K562 (cell line): Measurements from ENCODE around the gene KITLG. TPM values are rescaled to one million over a fixed set of nuclear protein-coding genes. Genes with fewer than 3 reads are reported as not detected.

Experiments used
- ATAC-seq: fragments of 200-7000 bp; cut with Tn5 transposase; 3 replicates; pipeline ENCODE4 v1.9.1; 2020; ENCODE audit warnings: moderate library complexity
- BruUV-seq: library from RNA; stranded (reverse); fragments of 400-500 nt; replicated peaks from 2 replicates; lab custom pipeline; 2021; lab: Mats Ljungman, UMichigan
- CTCF ChIA-PET: fragments of 300-600 bp; formaldehyde crosslinking; extraction: SDS; loops from one replicate; lab custom pipeline; 2021; ENCODE audit warnings: low intra/inter-chr PET ratio; lab: Yijun Ruan, JAX
- POLR2A ChIA-PET: fragments of 300-600, 350-650 bp; sonication (Branson Sonifier 250); formaldehyde crosslinking; extraction: SDS; loops from one replicate; lab custom pipeline; 2021; ENCODE audit warnings: antibody characterized with exemption, inconsistent platforms; lab: Yijun Ruan, JAX
- DNase-seq, 4 experiments: peaks; one replicate each; pipeline versions ENCODE4 v3.0.0 to v3.0.0-alpha.2; 2011 to 2018; ENCODE audit warnings: low spot score in 3 of 4, mixed read lengths in 3 of 4; ENCODE audit errors: extremely low read depth in 1 of 4
- FAIRE-seq: peaks from 2 replicates; lab custom pipeline; 2011; peaks lifted over from hg19 to GRCh38; lab: Jason Lieb, UNC
- H2AFZ ChIP-seq: 2 replicates; pipeline ENCODE4 v1.6.0; 2011; ENCODE audit warnings: low read depth, low read length, control low read depth, inconsistent platforms
- H3K27ac ChIP-seq: fragments of 200-600 bp; 3 replicates; pipeline ENCODE4 v1.8.0; 2011; ENCODE audit warnings: low read depth, mild to moderate bottlenecking, control low read depth, inconsistent platforms, low read length, moderate library complexity, mixed read lengths; ENCODE audit errors: extremely low read depth
- H3K27me3 ChIP-seq, 2 experiments: fragments of 300-600 bp in 1 of 2; 2 replicates in 1 of 2; 3 replicates in 1 of 2; pipeline versions ENCODE4 v1.6.0 to v1.8.0; 2011; ENCODE audit warnings: inconsistent platforms in 2 of 2, low read length in 2 of 2, mild to moderate bottlenecking in 1 of 2, mixed read lengths in 1 of 2, moderate library complexity in 1 of 2; ENCODE audit not compliant: control insufficient read depth in 2 of 2, insufficient read depth in 2 of 2
- H3K36me3 ChIP-seq: fragments of 300-600 bp; 3 replicates; pipeline ENCODE4 v1.8.0; 2011; ENCODE audit warnings: mild to moderate bottlenecking, low read length, inconsistent platforms; ENCODE audit not compliant: control insufficient read depth, insufficient read depth
- H3K4me1 ChIP-seq, 2 experiments: fragments of 200-600 bp in 1 of 2; replicated peaks in 1 of 2; 2 replicates in 1 of 2; 3 replicates in 1 of 2; pipeline versions ENCODE4 v1.5.1 to v1.8.0; 2011; ENCODE audit warnings: inconsistent platforms in 2 of 2, low read length in 2 of 2, mild to moderate bottlenecking in 1 of 2, mixed read lengths in 1 of 2, moderate library complexity in 1 of 2; ENCODE audit not compliant: control insufficient read depth in 2 of 2, insufficient read depth in 2 of 2
- H3K4me2 ChIP-seq: 2 replicates; pipeline ENCODE4 v1.6.1; 2011; ENCODE audit warnings: low read length, control low read depth, inconsistent platforms, mixed read lengths; ENCODE audit not compliant: insufficient read depth
- H3K4me3 ChIP-seq: fragments of 200-600 bp; sonication (generic), shearing (Covaris generic); 2 replicates; pipeline ENCODE4 v1.5.1; 2016; ENCODE audit warnings: control low read depth, inconsistent platforms
- H3K79me2 ChIP-seq: fragments of 200-600 bp; 3 replicates; pipeline ENCODE4 v1.8.0; 2011; ENCODE audit warnings: low read length, inconsistent platforms; ENCODE audit not compliant: control insufficient read depth, insufficient read depth
- H3K9ac ChIP-seq, 2 experiments: 2 replicates each; pipeline versions ENCODE4 v1.6.0 to v1.6.1; 2011; ENCODE audit warnings: low read depth in 2 of 2, low read length in 2 of 2, control low read depth in 1 of 2, inconsistent platforms in 1 of 2, mild to moderate bottlenecking in 1 of 2, mixed read lengths in 1 of 2; ENCODE audit not compliant: insufficient read depth in 1 of 2
- H3K9me1 ChIP-seq: one replicate; pipeline ENCODE4 v1.6.0; 2011; ENCODE audit warnings: inconsistent platforms, mild to moderate bottlenecking, low read length, moderate library complexity; ENCODE audit not compliant: control insufficient read depth, insufficient read depth
- H3K9me3 ChIP-seq: replicated peaks from 2 replicates; pipeline ENCODE4 v1.5.1; 2011; ENCODE audit warnings: low read depth, low read length, inconsistent platforms; ENCODE audit not compliant: control insufficient read depth, insufficient read depth
- H4K20me1 ChIP-seq: replicated peaks from 2 replicates; pipeline ENCODE4 v1.6.1; 2011; ENCODE audit warnings: low read length, inconsistent platforms, mixed read lengths; ENCODE audit not compliant: control insufficient read depth, insufficient read depth
- ADNP ChIP-seq: fragments of 200-800 bp; sonication (Bioruptor generic); IDR thresholded peaks from 2 replicates; pipeline ENCODE4 v1.6.1; 2016; ENCODE audit warnings: missing genetic modification characterization, missing compliant biosample characterization
- BCOR ChIP-seq: fragments of 450-650 bp; IDR thresholded peaks from 2 replicates; pipeline ENCODE4 v1.6.1; 2016
- HNRNPK ChIP-seq: fragments of 200-400 bp; formaldehyde crosslinking; IDR thresholded peaks from one replicate; pipeline ENCODE4 v1.6.1; 2018; ENCODE audit warnings: mild to moderate bottlenecking, low read depth, low read length; ENCODE audit not compliant: poor library complexity, severe bottlenecking
- MTA3 ChIP-seq: fragments of 450-650 bp; formaldehyde crosslinking; IDR thresholded peaks from 2 replicates; pipeline ENCODE4 v1.6.1; 2017; ENCODE audit warnings: mild to moderate bottlenecking, borderline replicate concordance
- RBM34 ChIP-seq: fragments of 200-400 bp; formaldehyde crosslinking; IDR thresholded peaks from 2 replicates; pipeline ENCODE4 v1.6.1; 2018; ENCODE audit warnings: low read length, borderline replicate concordance; ENCODE audit not compliant: insufficient read depth
- WGBS: fragments of 100-300 bp; shearing (Covaris generic); methylation state at CpG from one replicate; pipeline ENCODE4 v1.1.6; 2016; ENCODE audit warnings: low coverage, mixed read lengths; ENCODE audit not compliant: insufficient coverage; ENCODE audit errors: missing lambda C conversion rate; 5-methylcytosine and 5-hydroxymethylcytosine counted together
- in situ Hi-C: fragments of 300-500 bp; cut with MboI; formaldehyde crosslinking; loops from 4 replicates; pipeline ENCODE4 v1.15.0; 2018; ENCODE audit warnings: inconsistent platforms, mixed read lengths
- intact Hi-C: fragments of 100-400 bp; cut with micrococcal nuclease; formaldehyde crosslinking; loops from 2 replicates; pipeline ENCODE4 v1.14.2; 2022
- polyA plus RNA-seq, 8 experiments: library from polyadenylated mRNA; depleted of rRNA in 4 of 8; stranded (reverse) in 5 of 8; unstranded in 3 of 8; fragments of >200 nt; fragmentation: Nextera tagmentation in 2 of 8; fragmentation: Illumina TruSeq in 1 of 8; extraction: Ambion mirVana in 2 of 8; extraction: Trizol in 1 of 8; gene quantifications; 2 replicates each; pipeline versions ENCODE4 v1.2.1 to v1.2.3, GENCODE V29; 2011 to 2014; ENCODE audit warnings: inconsistent platforms in 1 of 8, missing spikeins in 1 of 8
- total RNA-seq, 7 experiments: library from RNA; depleted of rRNA in 6 of 7; stranded (reverse); fragments of >200 nt in 6 of 7; fragmentation: Illumina TruSeq in 2 of 7; extraction: Trizol in 2 of 7; gene quantifications; 2 replicates each; pipeline versions ENCODE4 v1.2.1 to v1.2.3, GENCODE V29; 2011 to 2021; ENCODE audit warnings: low replicate concordance in 1 of 7

Gene KITLG
- total and polyA plus RNA-seq, 9 of the 15 experiments (the other 6 are each of a cell fraction or from before 2014, with no cell fraction given): 0.04 to 0.09 (median 0.04) TPM; not detected in 6

DNA sequence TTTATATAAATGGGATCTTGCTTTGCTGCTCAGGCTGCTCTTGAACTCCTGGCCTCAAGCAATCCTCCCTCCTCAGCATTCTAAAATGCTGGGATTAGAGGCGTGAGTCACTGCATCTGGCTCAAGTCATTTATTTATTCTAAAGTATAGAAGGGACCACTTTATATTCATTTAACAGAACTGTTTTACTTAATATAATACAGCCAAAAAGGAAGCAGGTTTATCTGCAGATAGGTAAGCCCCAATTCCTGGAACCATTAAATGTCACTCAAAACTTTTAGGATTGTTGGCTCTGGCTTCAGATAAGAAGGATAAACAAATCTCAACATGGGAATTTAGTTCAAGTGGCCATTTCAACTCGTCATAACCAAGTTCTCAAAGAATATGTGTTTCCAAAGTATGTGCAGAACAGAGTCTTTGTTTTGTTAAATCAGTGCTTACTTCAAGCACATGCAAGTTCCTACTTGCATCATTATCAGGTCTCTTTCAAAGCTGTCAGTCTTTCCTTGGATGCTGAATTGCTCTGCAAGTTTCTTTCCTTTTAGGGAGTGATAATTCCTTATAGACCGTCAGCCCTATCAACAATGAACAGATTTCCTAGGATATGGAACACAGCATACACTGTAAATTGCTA lies 60.4 kb downstream of the KITLG start:
- Histone ChIP-seq H3K36me3 (no peaks in the 10 kb centered on the region), H3K9ac (no peak overlapping the region), H3K27me3 (no peaks in the 10 kb centered on the region), H3K4me2 (no peak overlapping the region), H2AFZ (no peak overlapping the region)
- ATAC-seq: no peak
- CTCF ChIA-PET: no interaction called here
- TF ChIP-seq HNRNPK (no peak), MTA3 (no peak), BCOR (no peak)
- TF ChIP-seq, all 486 proteins: peak for 0
- Histone ChIP-seq H3K4me3 (no peak overlapping the region), H3K4me1 (no peaks in the 10 kb centered on the region), H3K79me2 (no peaks in the 10 kb centered on the region), H3K27ac (no peak overlapping the region), H3K9me3 (no peaks in the 10 kb centered on the region), H4K20me1 (no peaks in the 10 kb centered on the region), H3K9me1 (no peaks in the 10 kb centered on the region)
- POLR2A ChIA-PET: no interaction called here
- in situ Hi-C loops: no loop called here
- 0% methylated on average over 3 of the region's 3 CpGs for WGBS
- FAIRE-seq: no peak
- no peak for DNase-seq
- intact Hi-C loops: no loop called here
- BruUV-seq: no TSS peak

DNA sequence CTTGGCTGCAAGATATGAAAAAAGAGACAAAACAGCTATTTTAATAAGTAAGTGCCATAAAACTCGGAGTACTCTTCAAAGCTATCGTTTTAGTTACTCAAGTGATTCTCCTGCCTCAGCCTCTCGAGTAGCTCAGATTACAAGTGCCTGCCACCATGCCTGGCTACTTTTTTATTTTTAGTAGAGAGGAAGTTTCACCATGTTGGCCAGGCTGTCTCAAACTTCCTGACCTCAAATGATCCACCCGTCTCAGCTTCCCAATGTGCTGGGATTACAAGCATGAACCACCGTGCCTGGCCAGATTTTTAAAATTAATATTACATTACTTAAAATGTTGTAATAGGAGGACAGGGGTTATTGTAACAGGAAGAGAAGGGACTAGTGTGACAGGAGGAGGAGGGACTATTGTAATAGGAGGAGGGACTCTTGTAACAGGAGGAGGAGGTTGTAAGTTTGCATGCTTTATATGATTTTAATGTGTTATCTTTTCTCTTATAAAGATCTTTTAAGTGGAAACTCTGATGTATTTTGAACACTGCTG lies 61.3 kb downstream of the KITLG start:
- Histone ChIP-seq H4K20me1 (no peaks in the 10 kb centered on the region), H3K4me1 (no peaks in the 10 kb centered on the region), H3K9me1 (no peaks in the 10 kb centered on the region), H3K36me3 (no peaks in the 10 kb centered on the region), H3K9me3 (no peaks in the 10 kb centered on the region), H3K4me2 (no peak overlapping the region), H2AFZ (no peak overlapping the region), H3K4me3 (no peak overlapping the region), H3K27me3 (no peaks in the 10 kb centered on the region), H3K79me2 (no peaks in the 10 kb centered on the region), H3K9ac (no peak overlapping the region), H3K27ac (no peak overlapping the region)
- in situ Hi-C loops: no loop called here
- no peak for FAIRE-seq
- WGBS: 0% methylated on average over 5 of the region's 5 CpGs
- POLR2A ChIA-PET: interaction anchor here (0.6 to 0.9 kb wide), 2 partner anchors 15 to 1019 kb away, joined by 3 read pairs; no protein-coding TSS in a partner anchor
- no peak for ATAC-seq
- TF ChIP-seq ADNP (tag): no peak
- TF ChIP-seq RBM34: no peak
- DNase-seq: no peak
- CTCF ChIA-PET: no interaction called here
- intact Hi-C loops: no loop called here
- no TSS peak for BruUV-seq
